ENCODE measurements around the gene DBNDD1.
"Not testable (repeated sequence)": the region's sequence is repeated elsewhere in the genome, so short reads cannot be mapped to it uniquely, and the experiment has no call there.

Gene DBNDD1

GRCh38 chr16:90018652-90019542 is at the start of gene DBNDD1:
Gene DBNDD1 (minus strand): TSS chr16:90019456. CDS start chr16:90019341, 115 bp downstream.
- DNase-seq (ENCODE audit: low read depth in 2 of 2): no peak

- DNase-seq (ENCODE audit: low read depth in 2 of 2): no peak
Measured at GRCh38 chr16:90061437-90061836, 42.2 kb upstream of the DBNDD1 start.

GRCh38 chr16:90057738-90058173 is 38.5 kb upstream of the DBNDD1 start:
- DNase-seq (ENCODE audit: low read depth in 2 of 2): no peak

GRCh38 chr16:90056521-90056920 is 37.3 kb upstream of the DBNDD1 start:
- not testable (repeated sequence) for DNase-seq (ENCODE audit: low read depth in 2 of 2)

GRCh38 chr16:90055371-90055770 is 36.1 kb upstream of the DBNDD1 start:
- no peak for DNase-seq (ENCODE audit: low read depth in 2 of 2)

- no peak for DNase-seq (ENCODE audit: low read depth in 2 of 2)
Measured at GRCh38 chr16:90054554-90054953, 35.3 kb upstream of the DBNDD1 start.

- no peak for DNase-seq (ENCODE audit: low read depth in 2 of 2)
Measured at GRCh38 chr16:90053902-90054500, 34.7 kb upstream of the DBNDD1 start.

GRCh38 chr16:90050969-90051368 is 31.7 kb upstream of the DBNDD1 start:
- no peak for DNase-seq (ENCODE audit: low read depth in 2 of 2)

GRCh38 chr16:90048737-90049330 is 29.6 kb upstream of the DBNDD1 start:
- DNase-seq (ENCODE audit: low read depth in 2 of 2): no peak

- DNase-seq (ENCODE audit: low read depth in 2 of 2): no peak
Measured at GRCh38 chr16:90048347-90048722, 29.1 kb upstream of the DBNDD1 start.

GRCh38 chr16:90047714-90048346 is 28.6 kb upstream of the DBNDD1 start:
- no peak for DNase-seq (ENCODE audit: low read depth in 2 of 2)

GRCh38 chr16:90046971-90047713 is 27.9 kb upstream of the DBNDD1 start:
- DNase-seq (ENCODE audit: low read depth in 2 of 2): no peak

- no peak for DNase-seq (ENCODE audit: low read depth in 2 of 2)
Measured at GRCh38 chr16:90046122-90046970, 27.1 kb upstream of the DBNDD1 start.

- DNase-seq (ENCODE audit: low read depth in 2 of 2): no peak
Measured at GRCh38 chr16:90044111-90044551, 24.9 kb upstream of the DBNDD1 start.

GRCh38 chr16:90043526-90043925 is 24.3 kb upstream of the DBNDD1 start:
- no peak for DNase-seq (ENCODE audit: low read depth in 2 of 2)

GRCh38 chr16:90042946-90043514 is 23.8 kb upstream of the DBNDD1 start:
- DNase-seq (ENCODE audit: low read depth in 2 of 2): no peak

GRCh38 chr16:90041896-90042473 is 22.7 kb upstream of the DBNDD1 start:
- DNase-seq (ENCODE audit: low read depth in 2 of 2): no peak

- no peak for DNase-seq (ENCODE audit: low read depth in 2 of 2)
Measured at GRCh38 chr16:90040152-90041023, 21.1 kb upstream of the DBNDD1 start.

GRCh38 chr16:90037276-90037675 is 18.0 kb upstream of the DBNDD1 start:
- no peak for DNase-seq (ENCODE audit: low read depth in 2 of 2)

Measured in stimulated activated CD8-positive, alpha-beta memory T cell treated with anti-CD3 and anti-CD28 coated beads, Interleukin-7, amount 100 ng/mL, for 1 hour (primary cell).